Esophagus muscularis mucosa (tissue), 4 donors: ENCODE results near the gene ATP11A.

Source experiments
- EP300 ChIP-seq: sonication (generic); formaldehyde crosslinking; IDR thresholded peaks from one replicate; pipeline ENCODE4 v1.6.1; 2017; ENCODE audit warnings: antibody characterized with exemption
- POLR2A ChIP-seq: fragments of 450-650 bp; IDR thresholded peaks from one replicate; pipeline ENCODE4 v1.6.1; 2017; ENCODE audit warnings: antibody characterized with exemption, moderate library complexity, mild to moderate bottlenecking, low read depth
- POLR2AphosphoS5 ChIP-seq, 2 donors: sonication (generic); formaldehyde crosslinking; IDR thresholded peaks; one replicate each; pipeline ENCODE4 v1.6.1; 2017; ENCODE audit warnings: antibody characterized with exemption in 2 of 2
- TF ChIP-seq, protein P1 (sequence below), 3 experiments: fragments of 200-600 bp in 2 of 3; fragments of 450-650 bp in 1 of 3; sonication (generic) in 2 of 3; IDR thresholded peaks; one replicate each; pipeline ENCODE4 v1.5.1; 2017 to 2019; ENCODE audit warnings: antibody characterized with exemption in 3 of 3, mild to moderate bottlenecking in 2 of 3, moderate library complexity in 1 of 3

- TF ChIP-seq POLR2A (no peak), EP300 (no peak), POLR2AphosphoS5 (IDR thresholded peaks at IDR 0.05) (no peak)
- TF ChIP-seq, protein P1, sequence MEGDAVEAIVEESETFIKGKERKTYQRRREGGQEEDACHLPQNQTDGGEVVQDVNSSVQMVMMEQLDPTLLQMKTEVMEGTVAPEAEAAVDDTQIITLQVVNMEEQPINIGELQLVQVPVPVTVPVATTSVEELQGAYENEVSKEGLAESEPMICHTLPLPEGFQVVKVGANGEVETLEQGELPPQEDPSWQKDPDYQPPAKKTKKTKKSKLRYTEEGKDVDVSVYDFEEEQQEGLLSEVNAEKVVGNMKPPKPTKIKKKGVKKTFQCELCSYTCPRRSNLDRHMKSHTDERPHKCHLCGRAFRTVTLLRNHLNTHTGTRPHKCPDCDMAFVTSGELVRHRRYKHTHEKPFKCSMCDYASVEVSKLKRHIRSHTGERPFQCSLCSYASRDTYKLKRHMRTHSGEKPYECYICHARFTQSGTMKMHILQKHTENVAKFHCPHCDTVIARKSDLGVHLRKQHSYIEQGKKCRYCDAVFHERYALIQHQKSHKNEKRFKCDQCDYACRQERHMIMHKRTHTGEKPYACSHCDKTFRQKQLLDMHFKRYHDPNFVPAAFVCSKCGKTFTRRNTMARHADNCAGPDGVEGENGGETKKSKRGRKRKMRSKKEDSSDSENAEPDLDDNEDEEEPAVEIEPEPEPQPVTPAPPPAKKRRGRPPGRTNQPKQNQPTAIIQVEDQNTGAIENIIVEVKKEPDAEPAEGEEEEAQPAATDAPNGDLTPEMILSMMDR (IDR thresholded peaks at IDR 0.05) = no peak
Measured at GRCh38 chr13:112899281-112900225, 209.7 kb downstream of the ATP11A start.
